Subcutaneous adipose tissue (tissue), 4 donors: Measurements from ENCODE around the gene ODR4. TPM values are rescaled to one million over a fixed set of nuclear protein-coding genes. Genes with fewer than 3 reads are reported as not detected.

Source experiments
- CTCF ChIP-seq: fragments of 450-650 bp; IDR thresholded peaks from one replicate; pipeline ENCODE4 v1.5.1; 2016; ENCODE audit warnings: low read depth, mild to moderate bottlenecking, control low read depth, antibody characterized with exemption, moderate library complexity
- total RNA-seq, 4 donors: library from RNA; depleted of rRNA; stranded (reverse); fragments of >200 nt; gene quantifications; one replicate each; pipeline ENCODE4 v1.1.0, GENCODE V29; 2016

ODR4 gene
- total RNA-seq, result 10 to 100 TPM; 22.0 to 31.1 (median 23.7) TPM

GRCh38 chr1:186375152-186375928 lies at the start of gene ODR4, which contains the start of gene TPR:
ODR4 (plus strand) TSS chr1:186375838; CDS start chr1:186379786, 3,948 bp downstream.
TPR (minus strand) TSS chr1:186375253; CDS start chr1:186375028, 225 bp downstream.
- no peak for TF ChIP-seq CTCF

GRCh38 chr1:186326009-186326408 lies 49.6 kb upstream of the ODR4 start:
- TF ChIP-seq CTCF, result no peak

- TF ChIP-seq CTCF, result no peak
Measured at GRCh38 chr1:186327331-186327730, 48.3 kb upstream of the ODR4 start.

- no peak for TF ChIP-seq CTCF
Measured at GRCh38 chr1:186330758-186331157, 44.9 kb upstream of the ODR4 start.

GRCh38 chr1:186337554-186337953 lies 38.1 kb upstream of the ODR4 start:
- no peak for TF ChIP-seq CTCF

- no peak for TF ChIP-seq CTCF
Measured at GRCh38 chr1:186340772-186341171, 34.9 kb upstream of the ODR4 start.

GRCh38 chr1:186374303-186375151 lies 1.1 kb upstream of the ODR4 start:
- TF ChIP-seq CTCF, result no peak
